ENCODE data around the gene PGGHG.

GRCh38 chr11:285894-286220 is 3.1 kb upstream of the PGGHG start:
- TF ChIP-seq, protein P1, sequence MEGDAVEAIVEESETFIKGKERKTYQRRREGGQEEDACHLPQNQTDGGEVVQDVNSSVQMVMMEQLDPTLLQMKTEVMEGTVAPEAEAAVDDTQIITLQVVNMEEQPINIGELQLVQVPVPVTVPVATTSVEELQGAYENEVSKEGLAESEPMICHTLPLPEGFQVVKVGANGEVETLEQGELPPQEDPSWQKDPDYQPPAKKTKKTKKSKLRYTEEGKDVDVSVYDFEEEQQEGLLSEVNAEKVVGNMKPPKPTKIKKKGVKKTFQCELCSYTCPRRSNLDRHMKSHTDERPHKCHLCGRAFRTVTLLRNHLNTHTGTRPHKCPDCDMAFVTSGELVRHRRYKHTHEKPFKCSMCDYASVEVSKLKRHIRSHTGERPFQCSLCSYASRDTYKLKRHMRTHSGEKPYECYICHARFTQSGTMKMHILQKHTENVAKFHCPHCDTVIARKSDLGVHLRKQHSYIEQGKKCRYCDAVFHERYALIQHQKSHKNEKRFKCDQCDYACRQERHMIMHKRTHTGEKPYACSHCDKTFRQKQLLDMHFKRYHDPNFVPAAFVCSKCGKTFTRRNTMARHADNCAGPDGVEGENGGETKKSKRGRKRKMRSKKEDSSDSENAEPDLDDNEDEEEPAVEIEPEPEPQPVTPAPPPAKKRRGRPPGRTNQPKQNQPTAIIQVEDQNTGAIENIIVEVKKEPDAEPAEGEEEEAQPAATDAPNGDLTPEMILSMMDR (IDR thresholded peaks at IDR 0.05): no peak
- no peak for TF ChIP-seq ZFX (IDR thresholded peaks at IDR 0.05; ENCODE audit: borderline replicate concordance)

Measured in 22Rv1 (cell line).